Neuron (in vitro differentiated cells): Measurements from ENCODE around the gene ZNF513.

ENCODE experiments used
- H2AFZ ChIP-seq: one replicate; pipeline ENCODE4 v1.6.1; 2013; ENCODE audit warnings: low read depth, mild to moderate bottlenecking, inconsistent platforms, low read length, moderate library complexity
- H3K27me3 ChIP-seq: one replicate; pipeline ENCODE4 v1.6.1; 2013; ENCODE audit warnings: low read length; ENCODE audit not compliant: insufficient read depth
- H3K36me3 ChIP-seq: one replicate; pipeline ENCODE4 v1.6.1; 2013; ENCODE audit warnings: low read length; ENCODE audit not compliant: insufficient read depth
- H3K4me1 ChIP-seq: one replicate; pipeline ENCODE4 v1.6.1; 2013; ENCODE audit warnings: low read length; ENCODE audit not compliant: insufficient read depth
- H3K4me3 ChIP-seq: 2 replicates; pipeline ENCODE4 v1.5.1; 2013; ENCODE audit warnings: mild to moderate bottlenecking, low read length, moderate library complexity
- H3K9me3 ChIP-seq: one replicate; pipeline ENCODE4 v1.6.1; 2013; ENCODE audit warnings: low read length

Gene ZNF513

DNA sequence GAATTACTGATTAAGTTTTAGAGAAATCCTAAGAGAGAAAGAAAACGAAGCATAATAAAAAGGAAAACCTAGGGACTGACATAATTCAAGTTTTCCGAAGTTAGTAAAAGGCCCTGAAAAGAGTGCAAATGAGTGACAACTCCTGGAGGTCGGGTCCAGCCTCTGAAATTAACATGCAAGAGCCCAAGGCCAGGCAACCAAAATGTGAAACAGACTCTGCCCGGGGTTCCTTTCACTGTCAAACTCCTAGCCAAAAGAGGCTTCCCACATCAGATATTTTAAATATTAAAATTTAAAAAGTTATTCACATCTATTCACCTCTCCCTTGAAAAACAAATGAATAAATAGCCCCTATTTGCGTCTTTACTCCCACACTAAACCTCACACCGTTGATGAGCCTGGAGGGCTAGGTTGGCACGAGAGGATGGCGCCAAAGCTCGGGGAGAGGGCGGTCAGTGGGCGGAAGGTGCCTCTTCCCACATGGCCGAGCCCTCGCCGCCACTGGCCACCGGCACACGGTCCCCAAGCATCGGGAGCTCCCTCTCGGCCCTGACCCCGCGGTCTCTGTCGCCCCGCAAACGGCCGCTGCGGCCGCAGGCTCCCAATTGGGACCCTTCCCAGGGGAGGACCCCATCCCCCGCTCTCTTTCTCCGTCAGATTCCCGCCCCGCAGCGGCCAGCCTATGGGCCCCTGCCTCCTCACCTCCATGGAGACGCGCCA lies 28.2 kb upstream of the ZNF513 start:
- Histone ChIP-seq H3K36me3 (peaks cover 18% of the 10 kb centered on the region), H3K27me3 (no peaks in the 10 kb centered on the region), H2AFZ (peak overlapping the region; percentile 96), H3K4me3 (peak overlapping the region; percentile 56), H3K9me3 (no peaks in the 10 kb centered on the region), H3K4me1 (peaks cover 15% of the 10 kb centered on the region)

DNA sequence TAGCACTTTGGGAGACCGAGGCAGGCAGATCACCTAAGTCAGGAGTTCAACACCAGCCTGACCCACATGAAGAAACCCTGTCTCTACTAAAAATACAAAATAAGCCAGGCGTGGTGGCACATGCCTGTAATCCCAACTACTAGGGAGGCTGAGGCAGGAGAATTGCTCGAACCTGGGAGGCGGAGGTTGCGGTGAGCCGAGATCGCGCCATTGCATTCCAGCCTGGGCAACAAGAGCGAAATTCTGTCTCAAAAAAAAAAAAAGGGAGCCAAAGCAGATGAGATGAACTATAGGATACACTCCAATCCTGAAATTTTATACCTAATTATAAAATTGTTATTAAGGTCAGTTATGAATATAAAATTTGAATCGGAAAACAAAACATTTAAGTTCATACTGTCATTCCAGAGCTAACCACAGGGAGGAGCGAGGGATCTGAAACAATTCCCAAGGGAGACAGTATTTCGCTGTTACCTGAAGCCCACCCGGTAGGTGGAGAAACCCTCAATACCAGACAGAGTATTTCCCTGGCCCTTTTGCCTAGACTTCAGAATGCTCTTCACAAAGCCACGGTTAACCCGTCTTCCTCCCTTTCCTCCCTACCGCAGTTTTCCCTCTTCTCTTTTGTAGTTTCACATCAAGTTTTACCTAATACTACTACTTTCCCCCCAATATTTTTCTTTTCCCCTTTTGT lies 27.4 kb upstream of the ZNF513 start:
- H3K4me3 ChIP-seq, result peak overlapping the region; percentile 56
- H3K36me3 ChIP-seq, result peaks cover 18% of the 10 kb centered on the region
- no peaks in the 10 kb centered on the region for H3K27me3 ChIP-seq
- peaks cover 15% of the 10 kb centered on the region for H3K4me1 ChIP-seq
- no peaks in the 10 kb centered on the region for H3K9me3 ChIP-seq
- H2AFZ ChIP-seq, result no peak overlapping the region

DNA sequence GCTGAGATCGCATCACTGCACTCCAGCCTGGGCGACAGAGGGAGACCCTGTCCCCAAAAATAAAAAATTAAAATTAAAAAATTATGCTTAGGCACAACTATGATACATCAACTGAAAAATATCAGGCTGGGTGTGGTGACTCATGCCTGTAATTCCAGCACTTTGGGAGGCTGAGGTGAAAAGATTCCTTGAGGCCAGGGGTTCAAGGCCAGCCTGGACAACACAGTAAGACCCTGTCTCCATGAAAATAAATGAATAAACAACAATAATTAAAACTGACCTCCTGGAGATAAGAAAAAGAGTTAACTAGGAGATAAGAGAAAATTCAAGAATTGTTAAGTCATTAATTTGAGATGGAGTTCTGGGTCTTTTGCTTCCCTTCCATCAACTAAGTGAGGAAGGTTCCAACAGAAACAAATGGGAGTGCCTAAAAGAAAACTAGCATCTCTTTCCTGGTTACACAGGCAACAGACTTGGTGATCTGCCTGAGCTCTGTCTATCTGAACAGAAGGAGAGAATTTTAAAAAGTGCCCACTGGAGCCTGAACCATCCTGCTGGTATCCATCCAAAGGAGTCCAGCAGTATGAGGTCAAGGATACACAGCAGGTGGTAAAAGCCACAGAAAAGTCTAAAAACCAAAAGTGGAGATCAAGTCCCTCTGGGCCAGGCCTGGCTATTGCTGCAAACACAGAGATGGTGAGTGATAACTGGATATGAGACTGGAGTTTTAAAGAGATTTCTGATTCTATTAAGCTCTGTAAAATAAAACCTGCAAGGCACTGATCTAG lies 20.0 kb upstream of the ZNF513 start:
- Histone ChIP-seq H3K4me3 (no peak overlapping the region), H3K36me3 (peaks cover 17% of the 10 kb centered on the region), H3K27me3 (no peaks in the 10 kb centered on the region), H2AFZ (no peak overlapping the region), H3K9me3 (peaks cover 2% of the 10 kb centered on the region), H3K4me1 (no peaks in the 10 kb centered on the region)

DNA sequence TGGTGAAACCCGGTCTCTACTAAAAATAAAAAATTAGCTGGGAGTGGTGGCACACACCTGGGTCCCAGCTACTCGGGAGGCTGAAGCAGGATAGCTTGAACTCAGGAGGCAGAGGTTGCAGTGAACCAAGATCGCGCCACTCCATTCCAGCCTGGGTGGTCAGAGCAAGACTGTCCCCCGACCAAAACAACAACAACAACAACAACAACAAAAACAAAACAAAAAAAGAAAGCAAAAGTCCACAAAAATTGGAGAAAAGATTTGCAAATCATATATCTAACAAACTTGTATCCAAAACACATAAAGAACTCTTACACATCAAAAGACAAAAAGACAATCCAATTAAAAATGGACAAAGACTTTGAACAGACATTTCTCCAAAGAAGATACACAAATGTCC lies 18.4 kb upstream of the ZNF513 start:
- Histone ChIP-seq H3K4me3 (no peak overlapping the region), H3K36me3 (peaks cover 12% of the 10 kb centered on the region), H3K9me3 (peaks cover 2% of the 10 kb centered on the region), H3K4me1 (no peaks in the 10 kb centered on the region), H3K27me3 (no peaks in the 10 kb centered on the region), H2AFZ (no peak overlapping the region)

DNA sequence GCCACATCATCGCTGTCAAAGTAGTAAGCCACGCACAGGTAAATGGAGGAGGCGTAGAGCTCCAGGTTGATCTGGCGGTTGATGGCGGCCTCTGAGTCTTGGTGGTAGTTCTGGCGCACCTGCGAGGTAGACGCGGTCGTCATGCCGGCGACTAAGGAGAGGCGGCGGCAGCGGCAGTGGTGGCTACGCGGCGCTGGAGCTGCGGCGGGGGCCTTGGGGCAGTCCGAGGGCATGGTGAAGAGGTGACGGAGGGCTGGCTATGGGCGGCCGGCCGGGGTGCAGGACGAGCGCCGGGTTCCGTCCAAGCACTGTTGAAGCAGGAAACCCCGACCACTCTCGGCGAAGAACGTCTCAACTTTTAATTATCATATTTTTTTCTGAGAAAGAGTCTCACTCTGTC lies 12.7 kb upstream of the ZNF513 start:
- Histone ChIP-seq H3K4me3 (no peak overlapping the region), H3K36me3 (peaks cover 16% of the 10 kb centered on the region), H3K4me1 (no peaks in the 10 kb centered on the region), H3K27me3 (no peaks in the 10 kb centered on the region), H3K9me3 (no peaks in the 10 kb centered on the region), H2AFZ (no peak overlapping the region)

DNA sequence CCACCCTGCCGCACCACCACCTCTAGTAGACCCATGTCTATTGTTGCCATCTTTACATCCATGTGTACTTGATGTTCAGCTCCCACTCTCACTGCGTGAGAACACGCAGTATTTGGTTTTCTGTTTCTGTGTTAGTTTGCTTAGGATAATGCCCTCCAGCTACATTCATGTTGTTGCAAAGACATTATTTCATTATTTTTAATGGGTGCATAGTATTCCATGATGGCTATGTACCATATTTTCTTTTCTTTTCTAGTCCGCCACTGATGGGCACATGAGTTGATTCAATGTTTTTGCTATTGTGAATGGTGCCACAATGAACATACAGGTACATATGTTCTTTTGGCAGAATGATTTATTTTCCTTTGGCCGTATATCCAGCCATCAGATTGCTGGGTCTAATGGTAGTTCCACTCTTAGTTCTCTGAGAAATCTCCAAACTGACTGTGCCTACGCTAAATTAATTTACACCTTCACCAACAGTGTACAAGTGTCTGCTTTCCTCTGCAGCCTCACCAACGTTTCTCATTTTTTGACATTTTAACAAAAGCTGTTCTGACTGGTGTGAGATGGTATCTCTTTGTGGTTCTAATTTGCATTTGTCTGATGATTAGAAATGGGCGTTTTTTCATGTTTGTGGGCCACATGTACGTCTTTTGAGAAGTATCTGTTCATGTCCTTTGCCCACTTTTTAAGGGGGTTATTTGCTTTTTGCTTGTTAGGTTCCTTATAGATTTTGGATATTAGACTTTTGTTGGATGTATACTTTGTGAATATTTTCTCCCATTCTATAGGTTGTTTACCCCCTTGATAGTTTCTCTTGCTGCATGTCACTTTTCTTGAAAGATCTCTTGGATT lies 10.5 kb upstream of the ZNF513 start:
- no peaks in the 10 kb centered on the region for H3K9me3 ChIP-seq
- H3K27me3 ChIP-seq, result no peaks in the 10 kb centered on the region
- H2AFZ ChIP-seq, result no peak overlapping the region
- H3K4me3 ChIP-seq, result no peak overlapping the region
- H3K4me1 ChIP-seq, result no peaks in the 10 kb centered on the region
- H3K36me3 ChIP-seq, result peaks cover 24% of the 10 kb centered on the region

DNA sequence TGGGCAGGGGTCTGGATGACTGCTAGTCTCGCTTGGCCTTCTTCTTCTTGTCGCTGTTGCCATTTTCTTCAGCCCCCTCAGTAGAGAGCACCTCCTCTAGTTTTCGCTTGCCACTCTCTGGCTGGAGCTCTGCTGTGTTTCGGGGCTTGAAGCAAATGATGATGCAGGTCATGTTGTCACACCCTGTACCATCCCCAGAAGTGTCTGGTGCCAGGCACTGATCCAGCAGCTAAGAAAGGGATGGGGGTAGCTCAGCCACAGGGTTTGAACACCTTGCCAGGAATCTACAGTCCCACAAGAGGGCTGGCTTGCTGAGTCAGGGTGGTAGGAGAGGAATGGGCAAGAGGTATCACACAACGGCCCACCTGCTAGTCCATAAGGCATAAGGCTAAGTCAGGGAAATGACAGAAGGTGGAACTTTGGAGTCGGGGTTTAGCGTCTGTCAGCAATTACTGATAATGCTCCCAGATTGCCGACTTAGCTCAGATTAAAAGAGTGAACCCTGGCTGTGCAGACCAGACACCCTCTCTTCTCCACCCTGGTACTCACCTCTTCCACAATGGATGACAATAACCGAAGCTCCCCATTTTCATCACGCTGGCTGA lies 1.1 kb upstream of the ZNF513 start:
- Histone ChIP-seq H2AFZ (no peak overlapping the region), H3K36me3 (peaks cover 74% of the 10 kb centered on the region), H3K4me3 (no peak overlapping the region), H3K4me1 (peaks cover 26% of the 10 kb centered on the region), H3K27me3 (no peaks in the 10 kb centered on the region), H3K9me3 (no peaks in the 10 kb centered on the region)

DNA sequence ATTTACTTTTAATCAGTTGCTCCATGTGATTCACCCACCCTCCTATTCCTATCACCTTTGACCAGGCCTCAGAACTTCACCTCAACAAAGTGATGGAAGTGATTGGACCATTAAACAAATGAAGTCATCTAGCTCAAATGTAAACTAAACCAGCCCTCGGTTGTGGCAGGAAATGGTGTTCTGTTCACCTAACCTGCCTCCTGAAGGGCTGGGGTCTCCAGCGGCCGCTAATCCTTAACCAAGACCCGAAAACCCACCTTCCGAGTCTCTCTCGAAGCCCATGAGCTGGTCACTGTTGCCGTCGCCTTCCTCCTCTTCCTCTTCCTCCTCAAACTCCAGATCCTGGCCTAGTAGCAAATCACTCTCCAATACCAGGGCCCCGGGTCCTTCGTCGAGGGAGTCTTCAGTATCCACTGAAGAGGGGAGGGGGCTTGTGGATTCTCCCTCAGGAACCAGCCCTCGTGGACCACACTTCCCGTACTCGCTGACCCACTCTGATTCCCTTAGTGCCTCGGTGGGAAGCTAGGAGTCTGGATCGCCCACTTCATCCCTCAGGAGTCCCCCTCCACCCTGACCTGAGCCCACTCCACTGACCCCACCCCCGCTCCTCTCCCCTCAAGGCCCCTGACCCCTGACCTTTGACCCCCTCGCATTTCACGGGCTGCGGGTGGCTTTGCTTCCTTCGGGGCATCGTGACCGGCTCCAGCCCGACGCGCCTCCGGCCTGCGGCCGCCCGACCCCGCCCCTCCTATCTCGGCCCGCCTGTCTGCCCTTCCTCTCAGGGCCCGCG lies 503 bp downstream of the ZNF513 start:
- peak overlapping the region; percentile 73 for H3K4me3 ChIP-seq
- no peaks in the 10 kb centered on the region for H3K9me3 ChIP-seq
- peaks cover 26% of the 10 kb centered on the region for H3K4me1 ChIP-seq
- peaks cover 78% of the 10 kb centered on the region for H3K36me3 ChIP-seq
- H2AFZ ChIP-seq, result no peak overlapping the region
- no peaks in the 10 kb centered on the region for H3K27me3 ChIP-seq

DNA sequence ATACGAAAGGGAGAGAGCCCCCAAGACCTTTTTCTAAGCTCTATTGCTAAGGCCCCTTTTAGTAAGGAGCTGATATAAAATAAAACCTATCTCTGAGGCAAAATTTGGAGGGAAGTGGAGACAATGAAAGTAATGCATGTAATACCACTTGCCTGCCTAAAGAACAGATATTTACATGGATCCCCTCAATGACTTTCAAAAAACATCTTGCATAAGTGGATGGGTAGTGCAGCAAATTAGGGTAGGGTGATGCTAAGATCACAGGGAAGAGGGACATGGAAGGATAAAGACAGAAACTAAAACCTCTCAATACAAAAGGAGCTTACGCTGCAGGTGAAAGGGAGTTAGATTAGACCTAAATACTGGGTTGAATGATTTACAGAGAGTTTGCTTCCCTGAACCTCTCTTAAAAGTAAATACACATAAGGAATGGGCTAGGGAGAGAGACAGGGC lies 1.1 kb downstream of the ZNF513 start:
- no peak overlapping the region for H2AFZ ChIP-seq
- peaks cover 78% of the 10 kb centered on the region for H3K36me3 ChIP-seq
- no peaks in the 10 kb centered on the region for H3K9me3 ChIP-seq
- H3K27me3 ChIP-seq, result no peaks in the 10 kb centered on the region
- peaks cover 26% of the 10 kb centered on the region for H3K4me1 ChIP-seq
- H3K4me3 ChIP-seq, result peak overlapping the region; percentile 73

DNA sequence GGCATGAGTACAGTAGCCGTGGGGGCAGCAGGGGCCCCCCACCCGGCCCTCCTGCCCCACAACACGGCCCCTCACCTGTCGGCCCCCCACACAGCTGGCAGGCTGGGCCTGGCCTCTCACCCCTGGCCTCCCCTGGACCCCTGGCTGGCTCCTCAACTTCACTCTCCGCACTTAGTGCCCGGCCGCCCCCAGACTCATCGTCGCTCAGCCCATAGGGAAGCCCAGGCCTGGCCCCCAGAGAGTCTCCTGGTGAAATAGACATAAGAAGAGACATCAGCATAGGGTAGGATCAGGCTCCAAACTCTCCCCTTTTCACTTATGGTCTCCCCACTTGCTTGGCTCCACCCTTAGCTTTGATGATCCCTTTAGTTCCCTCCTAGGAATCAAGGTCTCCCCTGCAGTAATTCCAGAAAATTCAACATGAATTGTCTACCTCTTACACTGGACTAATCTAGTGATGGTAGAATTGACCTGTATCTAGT lies 1.7 kb downstream of the ZNF513 start:
- Histone ChIP-seq H3K4me3 (peak overlapping the region; percentile 73), H3K27me3 (no peaks in the 10 kb centered on the region), H3K36me3 (peaks cover 76% of the 10 kb centered on the region), H2AFZ (no peak overlapping the region), H3K9me3 (no peaks in the 10 kb centered on the region), H3K4me1 (peaks cover 26% of the 10 kb centered on the region)

DNA sequence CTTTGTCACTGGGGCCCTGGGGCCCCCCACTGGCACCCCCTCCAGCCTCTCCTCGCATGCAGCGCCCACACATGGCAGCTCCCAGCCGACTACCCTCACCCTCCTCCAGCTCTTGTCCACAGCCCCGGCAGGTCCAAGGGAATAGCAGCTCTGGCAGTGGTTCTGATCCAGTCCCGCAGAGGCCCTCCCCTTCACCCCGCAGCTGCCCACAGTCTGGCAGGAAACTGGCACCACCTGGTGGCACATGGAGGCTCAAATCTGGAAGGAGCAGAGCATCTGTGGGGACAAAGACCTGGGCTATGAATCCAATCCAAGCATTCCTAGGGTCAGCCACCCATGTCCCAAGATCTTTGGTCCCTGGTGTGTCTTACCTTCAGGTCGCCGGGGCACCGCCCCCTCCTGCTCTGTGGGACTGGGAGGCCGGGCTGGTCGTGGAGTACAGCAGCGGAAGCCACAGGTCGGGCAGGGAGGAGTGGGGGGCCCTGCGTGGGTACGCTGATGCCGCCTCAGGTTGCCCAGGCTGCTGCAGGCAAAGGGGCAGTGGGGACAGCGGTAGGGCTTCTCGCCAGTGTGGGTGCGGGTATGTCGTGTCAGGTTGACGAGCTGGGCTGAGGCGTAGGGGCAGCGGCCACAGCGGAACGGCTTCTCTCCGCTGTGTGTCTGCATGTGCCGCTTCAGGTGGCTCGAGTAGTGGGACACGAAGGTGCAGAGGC lies 2.3 kb downstream of the ZNF513 start:
- H3K4me1 ChIP-seq, result peaks cover 26% of the 10 kb centered on the region
- peaks cover 76% of the 10 kb centered on the region for H3K36me3 ChIP-seq
- H2AFZ ChIP-seq, result no peak overlapping the region
- H3K9me3 ChIP-seq, result no peaks in the 10 kb centered on the region
- no peak overlapping the region for H3K4me3 ChIP-seq
- no peaks in the 10 kb centered on the region for H3K27me3 ChIP-seq
